Hematopoietic multipotent progenitor cell treated with erythropoietin and hydrocortisone succinate and interleukin-3 and kit ligand, for 8 days (in vitro differentiated cells): ENCODE results near the gene ADSL.
"Not testable (repeated sequence)": the region's sequence is repeated elsewhere in the genome, so short reads cannot be mapped to it uniquely, and the experiment has no call there.

Experiments used
- DNase-seq: peaks from one replicate; pipeline ENCODE4 v3.0.0-alpha.2; 2015

The ADSL gene

DNA sequence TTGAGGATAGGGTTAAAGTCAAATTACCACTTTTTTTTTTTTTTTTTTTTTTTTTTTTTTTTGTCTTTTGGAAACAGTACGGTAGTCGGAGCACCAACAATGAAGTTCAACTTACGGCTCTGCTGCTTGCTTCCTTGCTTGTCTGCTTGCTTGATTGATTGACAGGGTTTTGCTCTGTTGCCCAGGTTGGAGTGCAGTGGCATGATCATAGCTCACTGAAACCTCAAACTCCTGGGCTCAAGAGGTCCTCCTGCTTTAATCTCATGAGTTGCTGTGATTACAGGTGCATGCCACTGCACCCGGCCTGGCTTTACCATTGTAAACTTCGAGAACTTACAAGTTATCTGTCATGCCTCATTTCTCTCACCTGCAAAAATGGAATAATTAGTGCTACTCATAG, 29.8 kb downstream of the ADSL start:
- no peak for DNase-seq

DNA sequence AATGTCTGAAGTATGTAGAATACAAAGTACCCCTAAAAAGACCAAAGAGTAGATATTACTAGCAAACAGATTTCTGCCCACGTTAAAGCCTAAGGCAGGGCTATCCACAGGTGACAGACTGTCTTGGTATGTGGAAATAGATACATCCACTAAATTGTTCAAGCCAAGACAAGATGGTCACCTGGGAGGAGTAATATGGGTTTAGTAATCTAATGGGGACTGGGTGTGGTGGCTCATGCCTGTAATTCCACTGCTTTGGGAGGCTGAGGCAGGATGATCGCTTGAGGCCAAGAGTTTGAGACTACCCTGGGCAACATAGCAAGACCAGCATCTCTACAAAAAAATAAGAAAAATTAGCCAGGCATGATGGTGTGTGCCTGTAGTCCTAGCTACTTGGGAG, 31.6 kb downstream of the ADSL start:
- no peak for DNase-seq

GRCh38 chr22:40378448-40378847, 32.1 kb downstream of the ADSL start:
- not testable (repeated sequence) for DNase-seq

- DNase-seq, result no peak
Observed at GRCh38 chr22:40381461-40381860, 35.2 kb downstream of the ADSL start.

DNA sequence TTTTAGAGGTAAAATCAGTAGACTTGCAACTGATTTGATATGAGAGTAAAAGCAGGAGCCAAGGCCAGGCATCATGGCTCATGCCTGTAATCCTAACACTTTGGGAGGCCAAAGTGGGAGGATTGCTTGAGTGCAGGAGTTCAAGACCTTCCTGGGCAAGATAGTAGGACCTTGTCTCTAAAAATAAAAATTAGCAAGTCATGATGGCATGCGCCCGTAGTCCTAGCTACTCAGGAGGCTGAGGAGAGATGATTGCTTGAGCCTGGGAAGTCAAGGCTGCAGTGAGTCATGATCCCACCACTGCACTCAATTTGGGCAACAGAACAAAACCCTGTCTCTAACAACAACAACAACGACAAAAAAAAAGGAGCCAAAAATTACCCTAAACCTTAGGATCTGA, 37.6 kb downstream of the ADSL start:
- DNase-seq, result no peak

DNA sequence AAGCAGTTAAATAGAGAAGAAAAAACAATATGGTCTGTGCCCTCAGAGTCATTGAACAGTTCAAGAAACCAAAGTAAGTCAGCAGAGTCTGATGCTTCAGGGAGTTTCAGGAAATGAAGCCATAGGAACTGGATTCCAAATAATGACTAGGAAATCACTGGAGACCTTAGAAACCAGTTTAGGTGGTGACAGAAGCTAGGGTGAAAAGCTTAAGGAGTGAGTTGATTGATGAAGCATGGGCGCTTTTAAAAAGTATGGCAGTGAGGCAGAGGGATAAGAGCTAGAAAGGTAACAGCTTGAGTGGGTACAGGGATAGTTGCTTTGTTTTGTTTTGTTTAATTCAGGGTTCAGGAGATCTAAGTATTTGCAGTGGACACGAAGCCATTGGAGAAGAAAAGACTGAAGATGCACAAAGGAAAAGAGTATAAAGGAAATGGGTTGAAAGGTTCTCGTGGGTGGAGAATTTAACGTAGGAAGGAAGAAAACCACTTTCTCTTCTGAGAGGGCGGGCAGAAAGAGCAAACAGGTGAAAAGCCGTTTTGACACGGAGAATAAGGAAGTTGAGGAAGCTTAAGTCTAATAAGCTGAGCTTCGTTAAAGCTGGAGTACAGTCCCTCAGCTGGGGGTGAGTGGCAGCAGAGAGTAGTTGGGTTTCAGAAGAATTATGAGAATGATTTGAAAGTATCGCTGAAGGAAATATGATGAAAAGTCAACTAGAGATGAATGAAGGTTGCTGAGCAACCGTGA, 38.9 kb downstream of the ADSL start:
- DNase-seq, result peak; percentile 9

GRCh38 chr22:40387746-40388145, 41.4 kb downstream of the ADSL start:
- DNase-seq, result no peak

DNA sequence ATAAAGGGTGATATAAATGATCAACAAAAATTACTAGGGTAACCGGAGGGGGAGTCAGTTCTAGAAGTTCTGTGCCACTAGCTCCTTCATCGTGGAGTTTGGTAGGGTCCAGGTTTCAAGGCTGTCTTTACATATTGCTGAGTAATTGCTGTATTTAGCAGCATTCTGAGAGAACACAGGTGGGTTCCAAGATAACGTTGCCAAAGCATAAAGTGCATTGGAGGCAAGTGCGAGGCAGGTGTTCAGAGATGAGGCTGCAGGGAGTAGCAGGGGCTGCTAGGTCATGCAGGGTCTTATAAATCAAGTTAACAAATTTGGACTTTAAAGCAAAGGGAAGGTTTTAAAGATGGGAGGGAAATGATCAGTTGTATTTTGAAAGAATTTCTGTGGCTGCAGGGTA, 41.9 kb downstream of the ADSL start:
- peak; percentile 23 for DNase-seq

DNA sequence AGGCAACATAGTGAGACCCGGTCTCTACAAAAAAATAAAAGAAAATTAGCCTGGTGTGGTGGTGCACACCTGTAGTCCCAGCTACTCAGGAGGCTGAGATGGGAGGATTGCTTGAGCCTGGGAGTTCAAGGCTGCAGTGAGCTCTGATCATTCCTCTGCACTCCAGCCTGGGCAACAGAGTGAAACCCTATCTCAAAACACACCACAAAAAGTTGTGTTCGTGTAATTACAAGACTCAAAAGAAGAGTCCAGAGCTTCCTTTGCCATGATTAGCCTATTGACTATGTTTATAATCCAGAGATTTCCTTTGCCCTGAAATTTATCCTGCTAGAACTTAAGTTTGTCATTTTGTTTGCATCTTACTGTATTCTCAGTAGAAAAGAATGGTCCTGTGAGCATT, 45.1 kb downstream of the ADSL start:
- no peak for DNase-seq

DNA sequence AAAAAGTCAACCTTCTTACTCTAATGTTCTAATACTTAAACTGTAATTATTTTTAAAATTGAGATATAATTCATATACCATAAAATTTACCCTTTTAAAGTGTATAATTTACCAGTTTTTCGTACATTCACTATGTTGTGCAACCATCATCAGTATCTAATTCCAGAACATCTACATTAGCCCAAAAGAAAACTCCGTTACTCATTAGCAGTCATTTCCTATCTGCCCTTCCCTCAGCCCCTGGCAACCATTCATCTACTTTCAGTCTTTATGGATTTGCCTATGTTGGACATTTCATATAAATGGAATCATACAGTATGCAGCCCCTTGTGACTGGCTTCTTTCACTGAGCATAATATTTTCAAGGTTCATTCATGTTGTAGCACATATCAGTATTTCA, 46.3 kb downstream of the ADSL start:
- no peak for DNase-seq

DNA sequence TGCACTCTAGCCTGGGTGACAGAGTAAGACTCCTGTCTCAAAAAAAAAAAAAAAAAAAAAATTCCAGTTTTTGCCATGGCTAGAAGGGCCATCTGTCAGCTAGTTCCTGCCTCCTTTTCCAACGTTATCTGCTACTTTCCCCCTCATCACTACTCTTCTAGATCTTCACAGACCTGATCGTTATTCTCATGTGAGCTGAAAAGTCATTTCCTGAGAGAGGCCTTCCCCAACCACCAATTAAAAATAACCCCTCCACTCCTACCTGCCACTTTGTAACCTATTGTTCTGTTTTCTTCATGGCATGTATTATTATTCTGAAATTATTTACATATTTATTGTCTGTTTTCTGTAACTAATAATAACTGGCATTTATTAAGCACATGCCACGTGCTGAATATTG, 48.3 kb downstream of the ADSL start:
- no peak for DNase-seq

DNA sequence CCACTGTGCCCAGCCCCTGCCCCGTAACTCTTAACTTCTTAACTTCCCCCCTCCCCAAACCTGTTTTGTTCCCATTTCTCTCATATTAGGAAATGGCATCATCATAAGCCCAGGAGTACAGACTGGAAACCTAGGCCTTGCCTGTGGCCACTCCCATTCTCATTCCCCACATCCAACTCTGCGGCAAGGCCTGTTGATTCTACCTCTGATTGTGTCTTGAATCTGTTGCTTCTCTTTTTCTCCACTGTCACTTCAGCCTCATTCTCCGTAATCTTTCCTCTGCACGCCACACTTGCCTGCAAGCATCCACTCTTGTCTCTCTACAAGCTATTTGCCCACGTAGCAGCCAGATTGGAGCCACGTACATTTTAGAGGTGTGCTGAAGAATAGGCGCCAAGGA, 49.3 kb downstream of the ADSL start:
- DNase-seq, result no peak

DNA sequence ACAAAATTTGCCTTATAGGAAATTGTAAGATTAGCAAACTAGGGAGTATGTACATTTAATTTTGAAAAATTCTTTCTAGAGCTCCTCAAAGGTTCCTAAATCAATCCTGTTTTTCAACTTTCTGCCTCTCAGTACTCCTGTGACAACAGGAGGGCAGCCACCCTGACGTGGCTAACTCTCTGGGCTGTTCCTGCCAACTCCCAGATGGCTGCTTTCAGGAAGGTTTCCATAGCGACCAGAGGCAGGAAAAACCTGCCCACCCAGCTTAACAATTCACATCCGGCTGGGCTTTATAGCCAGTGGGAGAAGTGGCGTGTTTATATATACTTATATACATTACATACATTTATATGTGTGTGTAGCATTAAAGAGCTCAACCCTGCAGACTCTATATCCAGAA, 50.6 kb downstream of the ADSL start:
- no peak for DNase-seq

DNA sequence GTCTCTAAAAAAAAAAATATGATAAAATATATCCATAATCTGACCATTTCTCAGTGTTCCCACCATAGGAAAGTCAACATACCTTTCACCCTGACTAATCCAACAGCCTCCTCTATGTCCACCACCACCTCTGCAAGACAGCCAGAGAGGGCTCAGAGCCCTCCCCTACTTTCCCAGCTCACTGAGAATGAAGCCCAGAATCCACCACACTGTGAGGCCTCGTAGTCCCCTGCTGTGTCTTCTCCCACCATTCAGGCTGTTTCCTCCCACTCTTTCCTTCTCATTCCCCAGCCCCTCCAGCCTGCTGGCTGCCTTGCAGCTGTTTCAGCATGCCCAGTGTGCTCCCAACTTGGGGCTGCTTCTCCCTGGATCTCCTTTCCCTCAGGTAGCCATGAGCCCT, 51.1 kb downstream of the ADSL start:
- no peak for DNase-seq

GRCh38 chr22:40399621-40400020, 53.3 kb downstream of the ADSL start:
- no peak for DNase-seq

- DNase-seq, result peak; percentile 32
Observed at GRCh38 chr22:40400159-40400558, 53.9 kb downstream of the ADSL start.

- no peak for DNase-seq
Observed at GRCh38 chr22:40401532-40401931, 55.2 kb downstream of the ADSL start.

DNA sequence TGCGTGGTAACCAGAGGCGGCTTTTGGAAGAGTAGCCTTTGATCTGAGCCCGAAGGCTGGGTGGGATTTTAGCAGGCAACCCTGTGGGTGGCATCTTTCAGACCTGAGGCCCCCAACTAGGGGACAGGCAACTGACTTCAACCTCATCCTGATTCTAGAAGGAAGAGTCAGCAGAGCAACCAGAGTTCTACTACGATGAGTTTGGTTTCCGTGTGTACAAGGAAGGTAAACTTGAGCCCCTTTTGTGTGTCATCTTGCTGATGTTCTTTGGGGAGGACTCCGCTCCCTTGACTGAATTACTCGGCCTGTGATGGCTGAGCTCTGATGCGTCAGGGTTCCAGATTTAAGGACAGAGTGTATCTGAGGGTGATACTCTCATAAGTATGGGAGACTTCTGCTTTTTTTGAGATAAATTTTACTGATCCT, 55.7 kb downstream of the ADSL start:
- DNase-seq, result no peak

DNA sequence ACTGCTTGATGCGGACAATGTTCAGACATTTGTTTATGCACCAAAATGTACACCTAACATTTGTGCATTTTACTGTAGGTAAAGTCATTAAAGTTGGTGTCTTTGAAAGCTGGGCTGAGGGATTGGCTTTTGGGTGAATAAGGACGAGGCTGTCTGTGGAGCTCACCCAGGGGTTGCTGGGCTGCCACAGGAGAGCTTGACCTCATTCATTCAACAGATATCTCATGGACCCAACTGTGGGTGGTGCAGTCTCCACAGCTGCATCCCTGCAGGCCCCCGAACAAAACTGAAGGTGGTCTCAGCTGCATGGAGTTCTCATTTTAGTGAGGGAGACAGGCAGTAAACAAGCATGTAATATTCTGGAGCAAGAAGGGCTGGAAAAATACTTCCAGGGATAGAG, 56.8 kb downstream of the ADSL start:
- DNase-seq, result no peak

GRCh38 chr22:40403651-40404050, 57.4 kb downstream of the ADSL start:
- no peak for DNase-seq

DNA sequence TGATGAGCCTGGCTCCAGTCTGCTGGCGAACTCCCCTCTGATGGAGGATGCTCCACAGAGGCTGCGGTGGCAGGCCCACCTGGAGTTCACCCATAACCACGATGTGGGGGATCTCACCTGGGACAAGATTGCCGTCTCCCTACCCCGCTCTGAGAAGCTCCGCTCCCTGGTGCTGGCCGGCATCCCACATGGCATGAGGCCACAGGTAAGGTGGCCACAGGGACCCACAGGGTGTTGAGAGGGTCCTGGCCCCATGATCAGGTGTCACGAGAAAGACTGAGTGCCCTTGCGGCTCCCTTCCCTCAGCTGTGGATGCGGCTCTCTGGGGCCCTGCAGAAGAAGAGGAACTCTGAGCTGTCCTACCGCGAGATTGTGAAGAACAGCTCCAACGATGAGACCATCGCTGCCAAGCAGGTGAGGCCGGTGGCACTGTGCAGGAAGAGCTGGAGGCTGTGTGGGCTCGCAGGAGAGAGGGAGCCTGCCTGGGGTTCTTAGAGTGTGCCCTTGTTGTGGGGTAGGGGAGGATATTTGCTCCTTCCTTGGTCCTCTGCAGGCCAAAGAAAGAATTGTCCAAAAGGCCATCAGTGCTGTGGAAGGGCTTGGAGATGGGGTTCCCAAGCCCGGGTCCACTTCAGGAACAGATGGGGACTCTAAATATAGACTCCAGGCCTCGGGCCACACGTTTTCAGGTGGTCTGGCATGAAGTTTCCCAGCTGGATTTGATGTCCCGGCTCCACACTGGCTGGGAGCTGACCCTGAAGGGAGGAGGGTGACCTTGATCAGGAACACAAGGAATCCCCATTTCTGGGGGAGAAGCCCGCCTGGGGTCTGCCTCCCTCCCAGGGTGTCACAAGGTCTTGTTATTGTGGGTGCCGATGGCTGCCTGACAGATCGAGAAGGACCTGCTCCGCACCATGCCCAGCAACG, 58.2 kb downstream of the ADSL start:
- no peak for DNase-seq

GRCh38 chr22:40405178-40406062, 59.1 kb downstream of the ADSL start:
- DNase-seq, result no peak
